ENCODE data around the gene PLEKHM3. TPM values are rescaled to one million over a fixed set of nuclear protein-coding genes. Genes with fewer than 3 reads are reported as not detected.

Gene PLEKHM3
- total RNA-seq, 1 experiment from 2014 or later, result 2.5 TPM

GRCh38 chr2:207771421-207771820 lies 253.9 kb downstream of the PLEKHM3 start:
- ATAC-seq (no peak), DNase-seq (ENCODE audit: low read depth, low spot score) (no peak)
- H3K9me3 ChIP-seq (ENCODE audit: control insufficient read depth, insufficient read depth, low read depth, low read length), result no peaks in the 10 kb centered on the region
- H3K27me3 ChIP-seq (ENCODE audit: control insufficient read depth, insufficient read depth, low read length), result no peaks in the 10 kb centered on the region
- POLR2A ChIA-PET, result no interaction called here
- no TSS peak for BruUV-seq (replicated peaks)
- in situ Hi-C loops (cut with HindIII; ENCODE audit: low pct_unique_long_range_greater_than_20kb, low sequenced_read_pairs), result no loop called here
- TF ChIP-seq REST (IDR thresholded peaks at IDR 0.05; ENCODE audit: insufficient read depth in 1 of 2, low read depth in 2 of 2, low read length in 1 of 2) (no peak), POLR2AphosphoS5 (IDR thresholded peaks at IDR 0.05; ENCODE audit: low read depth, low read length) (no peak), SIN3A (IDR thresholded peaks at IDR 0.05; ENCODE audit: borderline replicate concordance, insufficient read depth, low read depth, low read length) (no peak), CTCF (IDR thresholded peaks at IDR 0.05) (no peak), TCF7L2 (IDR thresholded peaks at IDR 0.05; ENCODE audit: low read depth, low read length) (no peak)
- H3K36me3 ChIP-seq (ENCODE audit: control insufficient read depth, insufficient read depth, low read length), result no peaks in the 10 kb centered on the region
- no peak overlapping the region for H3K27ac ChIP-seq (ENCODE audit: low read length)
- no peak overlapping the region for H3K4me3 ChIP-seq (ENCODE audit: low read depth in 2 of 2, low read length in 2 of 2)
- H3K4me1 ChIP-seq (ENCODE audit: control insufficient read depth, insufficient read depth, low read length), result peaks cover 4% of the 10 kb centered on the region; the same call in 1 of the 2 replicates
- CTCF ChIA-PET, result no interaction called here
- intact Hi-C loops (cut with micrococcal nuclease; ENCODE audit: unreplicated experiment), result no loop called here

Other genes with a start within 250 kb of the PLEKHM3 start
- gene CRYGD, start 99.0 kb upstream of the PLEKHM3 start, total RNA-seq (2021; ENCODE audit: unreplicated experiment), result not detected
- not detected for gene CRYGC, start 104.3 kb upstream of the PLEKHM3 start, total RNA-seq (2021; ENCODE audit: unreplicated experiment)
- not detected for gene CRYGB, start 120.6 kb upstream of the PLEKHM3 start, total RNA-seq (2021; ENCODE audit: unreplicated experiment)
- gene CRYGA, start 138.1 kb upstream of the PLEKHM3 start, total RNA-seq (2021; ENCODE audit: unreplicated experiment), result not detected
- gene C2orf80, start 164.5 kb upstream of the PLEKHM3 start, total RNA-seq (2021; ENCODE audit: unreplicated experiment), result not detected
- gene IDH1, start 229.5 kb upstream of the PLEKHM3 start, total RNA-seq (2021; ENCODE audit: unreplicated experiment), result 80.2 TPM
- 34.8 TPM for gene PIKFYVE, start 240.7 kb upstream of the PLEKHM3 start, total RNA-seq (2021; ENCODE audit: unreplicated experiment)

All from Panc1 (cell line).